Thoracic aorta (tissue), 2 donors: ENCODE measurements around the gene MIER2. TPM values are rescaled to one million over a fixed set of nuclear protein-coding genes. Genes with fewer than 3 reads are reported as not detected.

Experiments used
- ATAC-seq: fragments of 150-250 bp; one replicate; pipeline ENCODE4 v1.8.0; 2017; ENCODE audit warnings: low read depth; ENCODE audit not compliant: insufficient number of reproducible peaks, low FRiP score
- DNase-seq: peaks from one replicate; pipeline ENCODE4 v3.0.0-alpha.2; 2020; ENCODE audit warnings: low spot score
- H3K27ac ChIP-seq, 2 donors: fragments of 200-600 bp; sonication (generic); 1 replicate in 1 of 2; 2 replicates in 1 of 2; pipeline ENCODE4 v1.5.1; 2016; ENCODE audit warnings: mild to moderate bottlenecking in 2 of 2, moderate library complexity in 2 of 2
- H3K27me3 ChIP-seq: fragments of 200-600 bp; sonication (generic); replicated peaks from 2 replicates; pipeline ENCODE4 v1.6.0; 2016; ENCODE audit warnings: mild to moderate bottlenecking; ENCODE audit not compliant: insufficient read depth
- H3K36me3 ChIP-seq: fragments of 200-600 bp; sonication (generic); one replicate; pipeline ENCODE4 v1.5.1; 2016
- H3K4me1 ChIP-seq, 2 donors: fragments of 200-600 bp; sonication (generic); 1 replicate in 1 of 2; 2 replicates in 1 of 2; pipeline versions ENCODE4 v1.5.1 to v1.6.0; 2016; ENCODE audit warnings: low read depth in 2 of 2, mild to moderate bottlenecking in 1 of 2; ENCODE audit not compliant: control insufficient read depth in 1 of 2
- H3K4me3 ChIP-seq: fragments of 200-600 bp; sonication (generic); 2 replicates; pipeline ENCODE4 v1.5.1; 2016; ENCODE audit warnings: mild to moderate bottlenecking
- H3K9me3 ChIP-seq: fragments of 200-600 bp; sonication (generic); 2 replicates; pipeline ENCODE4 v1.5.1; 2016
- total RNA-seq, 2 donors: library from RNA; depleted of rRNA; stranded (reverse); fragments of >200 nt; gene quantifications; one replicate each; pipeline versions ENCODE4 v1.1.0 to v1.2.3, GENCODE V29; 2016
- TF ChIP-seq, protein P1 (sequence below): fragments of 200-600 bp; sonication (generic); IDR thresholded peaks from one replicate; pipeline ENCODE4 v1.5.1; 2019; ENCODE audit warnings: antibody characterized with exemption

MIER2 gene
- total RNA-seq, 2 donors from 2014 or later = 8.8 to 43.6 TPM

DNA sequence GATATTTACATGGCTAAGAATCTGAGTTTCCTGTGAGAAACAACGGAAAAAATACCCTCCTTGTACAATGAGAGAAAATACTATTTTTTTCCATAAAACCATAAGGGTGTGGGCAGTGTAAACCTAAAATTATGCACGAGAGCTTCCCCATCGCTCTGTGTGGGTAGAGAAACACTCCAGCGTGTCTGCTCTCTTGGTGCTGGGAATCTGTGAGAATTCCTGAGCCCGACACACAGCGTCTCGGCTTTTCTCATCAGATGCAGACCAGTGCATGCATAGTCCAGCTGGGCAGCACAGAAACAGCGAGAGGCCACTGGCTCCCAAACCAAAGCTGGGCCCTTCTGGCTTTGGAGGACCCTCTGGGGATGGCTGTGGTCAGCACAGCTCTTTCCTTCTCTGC is 65.4 kb downstream of the MIER2 start:
- H3K4me3 ChIP-seq = no peak overlapping the region
- no peaks in the 10 kb centered on the region for H3K4me1 ChIP-seq
- H3K27me3 ChIP-seq = no peaks in the 10 kb centered on the region
- no peaks in the 10 kb centered on the region for H3K9me3 ChIP-seq
- TF ChIP-seq, protein P1, sequence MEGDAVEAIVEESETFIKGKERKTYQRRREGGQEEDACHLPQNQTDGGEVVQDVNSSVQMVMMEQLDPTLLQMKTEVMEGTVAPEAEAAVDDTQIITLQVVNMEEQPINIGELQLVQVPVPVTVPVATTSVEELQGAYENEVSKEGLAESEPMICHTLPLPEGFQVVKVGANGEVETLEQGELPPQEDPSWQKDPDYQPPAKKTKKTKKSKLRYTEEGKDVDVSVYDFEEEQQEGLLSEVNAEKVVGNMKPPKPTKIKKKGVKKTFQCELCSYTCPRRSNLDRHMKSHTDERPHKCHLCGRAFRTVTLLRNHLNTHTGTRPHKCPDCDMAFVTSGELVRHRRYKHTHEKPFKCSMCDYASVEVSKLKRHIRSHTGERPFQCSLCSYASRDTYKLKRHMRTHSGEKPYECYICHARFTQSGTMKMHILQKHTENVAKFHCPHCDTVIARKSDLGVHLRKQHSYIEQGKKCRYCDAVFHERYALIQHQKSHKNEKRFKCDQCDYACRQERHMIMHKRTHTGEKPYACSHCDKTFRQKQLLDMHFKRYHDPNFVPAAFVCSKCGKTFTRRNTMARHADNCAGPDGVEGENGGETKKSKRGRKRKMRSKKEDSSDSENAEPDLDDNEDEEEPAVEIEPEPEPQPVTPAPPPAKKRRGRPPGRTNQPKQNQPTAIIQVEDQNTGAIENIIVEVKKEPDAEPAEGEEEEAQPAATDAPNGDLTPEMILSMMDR = no peak
- H3K27ac ChIP-seq = no peak overlapping the region
- ATAC-seq = no peak
- H3K36me3 ChIP-seq = no peaks in the 10 kb centered on the region
- DNase-seq = no peak

DNA sequence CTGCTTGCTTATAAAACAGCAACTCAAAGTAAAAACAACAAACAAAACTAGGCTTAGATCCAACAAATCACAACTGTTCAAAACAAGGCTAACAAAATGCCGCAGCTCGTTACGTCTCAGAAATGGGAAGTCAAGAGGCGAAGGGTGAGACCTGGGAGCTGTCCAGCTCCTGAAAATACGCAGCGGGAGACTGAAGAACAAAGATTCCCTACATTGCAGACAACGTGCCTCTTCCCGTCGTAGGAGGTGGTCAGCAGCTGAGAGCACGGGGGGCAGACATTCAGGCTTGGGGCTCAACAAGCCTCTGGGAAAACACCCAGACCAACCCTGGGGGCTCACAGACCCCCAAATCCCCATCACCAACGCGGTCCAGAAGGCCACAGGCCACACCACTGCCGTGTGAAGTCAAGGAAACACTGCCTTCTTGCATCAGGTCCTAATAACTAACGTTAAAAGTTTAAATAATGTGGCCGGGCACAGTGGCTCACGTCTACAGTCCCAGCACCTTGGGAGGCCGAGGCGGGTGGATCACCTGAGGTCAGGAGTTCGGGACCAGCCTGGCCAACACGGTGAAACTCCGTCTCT is 66.9 kb downstream of the MIER2 start:
- Histone ChIP-seq H3K4me3 (no peak overlapping the region), H3K4me1 (no peaks in the 10 kb centered on the region), H3K27ac (no peak overlapping the region), H3K9me3 (no peaks in the 10 kb centered on the region), H3K27me3 (no peaks in the 10 kb centered on the region), H3K36me3 (no peaks in the 10 kb centered on the region)
- TF ChIP-seq, protein P1 = no peak
- DNase-seq (no peak), ATAC-seq (no peak)

GRCh38 chr19:277131-277530 is 67.5 kb downstream of the MIER2 start:
- H3K36me3 ChIP-seq = no peaks in the 10 kb centered on the region
- DNase-seq (no peak), ATAC-seq (no peak)
- H3K27ac ChIP-seq = no peak overlapping the region
- H3K27me3 ChIP-seq = no peaks in the 10 kb centered on the region
- no peaks in the 10 kb centered on the region for H3K9me3 ChIP-seq
- H3K4me3 ChIP-seq = no peak overlapping the region
- H3K4me1 ChIP-seq = no peaks in the 10 kb centered on the region
- TF ChIP-seq, protein P1 = no peak

DNA sequence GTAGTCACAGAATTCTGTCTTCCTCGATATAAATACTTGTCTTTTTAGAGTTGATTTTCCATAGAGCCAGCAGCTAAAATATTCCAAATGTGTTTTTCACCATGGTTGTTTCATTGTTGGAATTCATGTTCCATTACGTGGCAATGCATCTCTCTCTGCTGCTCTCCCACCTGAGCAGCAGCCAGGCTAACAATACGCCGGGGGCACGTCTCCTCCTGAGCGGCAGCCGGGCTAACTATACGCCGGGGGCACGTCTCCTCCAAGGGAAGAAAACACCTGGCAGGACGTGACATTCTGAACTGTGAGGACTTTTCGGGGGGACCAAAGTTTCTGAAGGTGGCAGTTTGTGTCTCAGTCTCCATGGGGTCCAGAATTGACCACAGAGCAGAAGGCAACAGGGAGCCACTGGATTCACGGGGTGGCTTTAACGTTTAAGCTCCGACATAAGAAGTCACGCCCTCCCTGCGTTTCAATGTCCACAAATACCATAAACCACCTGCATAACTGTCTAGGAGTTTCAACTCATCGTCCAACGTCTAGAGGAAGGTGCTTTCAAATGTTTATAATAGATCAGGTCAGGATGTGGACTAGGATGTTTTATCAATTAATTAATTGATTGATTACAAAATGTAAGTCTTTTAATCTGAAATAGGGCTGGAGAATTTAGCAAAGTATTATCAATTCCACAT is 68.5 kb downstream of the MIER2 start:
- Histone ChIP-seq H3K27me3 (no peaks in the 10 kb centered on the region), H3K4me3 (no peak overlapping the region), H3K27ac (no peak overlapping the region), H3K9me3 (no peaks in the 10 kb centered on the region), H3K36me3 (no peaks in the 10 kb centered on the region), H3K4me1 (no peaks in the 10 kb centered on the region)
- no peak for DNase-seq
- ATAC-seq = no peak
- TF ChIP-seq, protein P1 = no peak

GRCh38 chr19:275000-275399 is 69.6 kb downstream of the MIER2 start:
- no peak overlapping the region for H3K4me3 ChIP-seq
- DNase-seq = no peak
- no peak overlapping the region for H3K27ac ChIP-seq
- no peaks in the 10 kb centered on the region for H3K27me3 ChIP-seq
- no peaks in the 10 kb centered on the region for H3K9me3 ChIP-seq
- no peaks in the 10 kb centered on the region for H3K36me3 ChIP-seq
- no peak for ATAC-seq
- no peaks in the 10 kb centered on the region for H3K4me1 ChIP-seq
- TF ChIP-seq, protein P1 = no peak
